ENCODE data around the gene EPB41L2.
A peak's percentile ranks its signal among the peaks of the same experiment; 100 is the strongest.
"Not testable (repeated sequence)": the region's sequence is repeated elsewhere in the genome, so short reads cannot be mapped to it uniquely, and the experiment has no call there.

Gene EPB41L2

DNA sequence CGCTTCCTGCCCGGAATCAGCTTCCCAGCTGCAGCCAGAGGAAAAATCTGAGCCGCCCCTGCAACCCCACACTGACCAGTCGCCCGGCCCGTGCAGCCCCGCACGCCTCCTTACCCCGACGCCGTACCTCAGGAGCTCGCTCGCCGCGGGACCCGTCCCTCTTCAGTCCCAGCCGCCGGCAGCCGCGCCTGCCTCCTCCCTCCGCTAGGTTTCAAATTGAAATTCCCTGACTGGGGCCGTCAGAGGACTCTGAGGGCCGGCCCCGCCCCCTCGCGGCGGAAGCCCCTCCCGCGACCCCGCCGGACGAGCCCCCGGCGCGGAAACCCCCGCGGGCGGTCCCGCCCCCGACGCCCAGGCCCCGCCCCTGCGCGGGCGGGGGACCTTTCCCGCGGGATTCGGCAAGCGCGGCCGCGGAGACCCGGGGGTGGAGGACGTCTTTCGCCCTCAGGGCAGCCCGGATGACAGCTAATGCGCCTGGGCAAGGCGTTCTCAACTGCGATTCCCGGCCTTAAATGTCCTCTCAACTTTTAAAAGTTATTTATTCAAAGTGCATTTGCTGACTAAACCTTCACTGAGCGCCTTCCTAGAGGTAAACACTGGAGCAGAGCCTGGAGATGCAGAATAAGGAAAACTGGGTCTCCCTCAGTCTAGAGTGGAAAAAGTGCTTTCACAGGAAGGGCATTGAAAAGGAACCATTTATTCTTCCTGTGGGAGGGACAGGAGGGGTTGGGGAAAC is at the start of gene EPB41L2:
Gene EPB41L2, minus strand, starts transcription at position 218 of the 736 bp plus-strand sequence. CDS start 106,760 bp downstream, outside the sequence.
- DNase-seq = peak; percentile 67

DNA sequence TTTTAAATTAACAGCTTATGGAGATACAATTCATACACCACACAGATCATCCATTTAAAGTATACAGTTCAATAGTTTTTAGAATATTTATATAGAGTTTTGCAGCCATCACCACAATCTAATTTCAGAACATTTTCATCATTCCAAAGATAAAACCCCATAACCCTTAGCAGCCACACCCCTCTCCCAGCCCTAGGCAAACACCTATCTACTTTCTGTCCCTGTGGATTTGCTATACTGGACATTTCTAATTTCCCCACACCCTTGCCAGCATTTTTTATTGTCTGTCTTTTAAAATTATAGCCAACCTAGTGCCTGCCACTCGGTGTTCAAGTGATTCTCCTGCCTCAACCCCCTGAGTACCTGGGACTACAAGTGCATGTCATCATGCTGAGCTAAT is 49.2 kb upstream of the EPB41L2 start:
- DNase-seq = no peak

DNA sequence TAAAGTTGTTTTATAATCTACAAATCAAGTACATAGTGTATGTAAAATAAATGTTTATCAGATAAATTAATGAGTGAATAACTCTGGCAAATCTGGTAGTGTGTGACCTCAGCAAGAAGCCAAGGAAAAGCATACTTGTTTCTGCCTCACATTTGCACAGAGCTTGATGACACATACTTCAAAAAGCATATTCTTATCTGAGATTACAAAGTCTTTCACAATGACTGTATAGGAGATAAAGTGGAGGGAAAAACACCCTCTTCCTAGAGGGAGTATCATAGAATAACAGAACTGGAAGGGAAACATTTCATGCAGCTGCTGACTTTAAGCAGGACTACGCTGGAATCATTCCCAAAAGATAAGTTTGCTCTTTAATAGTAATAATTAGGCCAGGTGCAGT is 44.1 kb upstream of the EPB41L2 start:
- no peak for DNase-seq

DNA sequence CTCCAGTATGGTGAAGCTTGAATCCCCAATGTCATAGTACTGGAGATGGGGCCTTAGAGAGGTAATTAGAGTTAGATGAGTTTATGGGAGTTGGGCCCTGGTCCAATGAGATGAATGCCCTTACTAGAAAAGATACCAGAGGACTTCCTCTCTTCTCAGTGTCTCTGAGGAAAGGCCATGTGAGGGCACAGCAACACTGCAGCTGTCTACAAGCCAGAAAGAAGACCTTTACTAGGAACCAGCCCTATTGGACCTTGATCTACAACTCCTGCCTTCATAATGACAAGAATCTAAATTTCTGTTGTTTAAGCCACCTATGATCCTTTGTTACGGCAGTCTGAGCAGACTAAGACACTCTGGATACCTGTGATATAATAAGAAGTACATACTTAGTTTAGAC is 40.9 kb upstream of the EPB41L2 start:
- no peak for DNase-seq

DNA sequence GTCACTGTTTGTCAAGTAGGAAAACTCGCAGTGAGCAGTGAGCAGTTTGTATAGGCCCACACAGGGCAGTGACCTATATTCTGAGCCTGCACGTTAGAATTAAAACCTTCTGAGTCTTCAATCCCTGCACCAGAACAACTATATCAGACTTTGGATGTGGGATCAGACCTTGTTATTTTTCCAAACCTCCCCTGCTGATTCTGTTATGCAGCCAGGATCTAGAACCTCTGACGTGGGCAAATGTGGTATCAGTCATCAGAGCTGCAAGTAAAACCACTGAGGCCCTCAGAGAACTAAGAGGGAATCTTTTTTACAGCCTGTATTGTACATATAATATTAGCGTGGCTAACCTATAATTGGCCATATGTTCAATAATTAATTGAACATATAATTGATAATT is 40.3 kb upstream of the EPB41L2 start:
- no peak for DNase-seq

DNA sequence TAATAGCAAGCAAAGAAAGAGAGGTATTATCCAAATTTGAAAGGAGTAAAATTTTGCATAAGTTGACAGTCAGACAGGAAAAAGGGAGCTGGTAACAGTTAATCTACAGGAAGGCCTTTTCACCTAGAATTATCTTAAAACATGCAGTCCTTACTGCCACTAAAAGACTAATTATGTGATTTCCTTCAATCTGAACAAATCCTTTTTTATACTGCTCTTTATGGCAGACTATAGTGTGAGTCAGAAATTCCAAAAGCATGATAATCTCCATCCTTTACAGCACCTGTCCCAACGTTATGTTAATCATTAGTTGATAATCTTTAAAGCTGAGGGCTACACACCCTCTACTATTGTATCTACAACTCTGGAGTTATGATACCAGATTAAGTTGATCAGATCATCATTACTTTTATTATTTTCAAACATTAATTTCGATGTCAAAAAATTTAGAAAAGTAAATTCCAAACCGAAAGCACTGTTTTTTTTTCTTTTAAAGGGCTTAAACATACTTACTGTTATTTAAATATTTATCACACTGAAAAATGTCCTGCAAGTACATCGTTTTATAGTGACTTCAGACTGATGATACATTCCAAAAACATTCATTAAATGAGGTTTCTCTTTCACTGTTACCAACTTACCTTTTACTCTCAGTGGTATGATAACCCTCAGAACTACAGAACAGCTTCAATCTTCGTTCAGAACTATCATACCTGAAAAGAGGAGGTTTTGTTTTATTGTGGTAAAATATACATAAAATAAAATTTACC is 39.1 kb upstream of the EPB41L2 start:
- no peak for DNase-seq

DNA sequence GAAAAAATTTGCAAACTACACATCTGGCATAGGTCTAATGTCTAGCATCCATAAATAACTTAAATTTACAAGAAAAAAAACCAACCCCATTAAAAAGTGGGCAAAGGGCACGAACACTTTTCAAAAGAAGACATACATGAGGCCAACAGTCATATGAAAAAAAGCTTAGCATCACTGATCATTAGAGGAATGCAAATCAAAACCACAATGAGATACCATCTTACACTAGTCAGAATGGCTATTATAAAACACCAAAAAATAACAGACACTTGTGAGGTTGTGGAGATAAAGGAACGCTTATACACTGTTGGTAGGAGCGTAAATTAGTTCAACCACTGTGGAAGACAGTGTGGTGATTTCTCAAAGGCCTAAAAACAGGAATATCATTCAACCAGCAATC is 33.7 kb upstream of the EPB41L2 start:
- DNase-seq = no peak

DNA sequence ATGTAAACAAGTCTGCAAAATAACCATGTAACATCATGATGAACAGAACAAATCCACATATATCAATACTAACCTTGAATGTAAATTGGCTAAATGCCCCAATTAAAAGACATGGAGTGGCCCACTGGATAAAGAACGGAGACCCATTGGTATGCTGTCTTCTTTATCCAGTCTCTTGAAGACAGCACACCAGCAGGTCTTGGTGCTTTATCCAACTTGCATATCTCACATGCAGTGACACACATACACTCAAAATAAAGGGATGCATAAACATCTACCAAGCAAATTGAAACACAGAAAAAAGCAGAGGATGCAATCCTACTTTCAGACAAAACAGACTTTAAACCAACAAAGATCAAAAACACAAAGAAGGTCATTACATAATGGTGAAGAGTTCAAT is 30.3 kb upstream of the EPB41L2 start:
- no peak for DNase-seq

DNA sequence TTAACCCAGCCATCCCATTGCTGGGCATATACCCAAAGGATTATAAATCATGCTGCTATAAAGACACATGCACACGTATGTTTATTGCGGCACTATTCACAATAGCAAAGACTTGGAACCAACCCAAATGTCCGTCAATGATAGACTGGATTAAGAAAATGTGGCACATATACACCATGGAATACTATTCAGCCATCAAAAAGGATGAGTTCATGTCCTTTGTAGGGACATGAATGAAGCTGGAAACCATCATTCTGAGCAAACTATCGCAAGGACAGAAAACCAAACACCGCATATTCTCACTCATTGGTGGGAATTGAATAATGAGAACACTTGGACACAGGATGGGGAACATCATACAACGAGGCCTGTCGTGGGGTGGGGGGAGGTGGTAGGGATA is 28.9 kb upstream of the EPB41L2 start:
- not testable (repeated sequence) for DNase-seq

DNA sequence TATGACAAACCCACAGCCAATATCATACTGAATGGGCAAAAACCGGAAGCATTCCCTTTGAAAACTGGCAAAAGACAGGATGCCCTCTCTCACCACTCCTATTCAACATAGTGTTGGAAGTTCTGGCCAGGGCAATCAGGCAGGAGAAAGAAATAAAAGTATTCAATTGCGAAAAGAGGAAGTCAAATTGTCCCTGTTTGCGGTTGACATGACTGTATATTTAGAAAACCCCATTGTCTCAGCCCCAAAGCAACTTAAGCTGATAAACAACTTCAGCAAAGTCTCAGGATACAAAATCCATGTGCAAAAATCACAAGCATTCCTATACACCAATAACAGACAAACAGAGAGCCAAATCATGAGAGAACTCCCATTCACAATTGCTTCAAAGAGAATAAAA is 27.3 kb upstream of the EPB41L2 start:
- DNase-seq = not testable (repeated sequence)

DNA sequence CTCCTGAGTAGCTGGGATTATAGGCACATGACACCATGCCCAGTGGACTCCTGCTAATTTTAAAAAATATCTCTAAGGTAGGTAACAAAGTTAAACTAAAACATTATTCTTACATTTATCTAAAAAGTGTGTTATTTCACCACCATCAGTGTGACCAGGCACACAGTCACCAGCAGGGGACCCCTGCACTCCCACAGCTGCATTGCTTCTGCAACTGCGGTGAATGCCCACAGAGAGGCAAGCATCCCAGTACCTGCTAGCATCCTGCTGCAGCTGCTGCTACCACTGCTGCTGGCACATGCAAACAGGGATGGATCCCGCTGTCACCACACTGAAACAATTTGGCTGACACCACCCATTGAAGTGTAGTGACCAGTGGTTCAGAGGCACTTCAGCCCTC is 21.9 kb upstream of the EPB41L2 start:
- no peak for DNase-seq

DNA sequence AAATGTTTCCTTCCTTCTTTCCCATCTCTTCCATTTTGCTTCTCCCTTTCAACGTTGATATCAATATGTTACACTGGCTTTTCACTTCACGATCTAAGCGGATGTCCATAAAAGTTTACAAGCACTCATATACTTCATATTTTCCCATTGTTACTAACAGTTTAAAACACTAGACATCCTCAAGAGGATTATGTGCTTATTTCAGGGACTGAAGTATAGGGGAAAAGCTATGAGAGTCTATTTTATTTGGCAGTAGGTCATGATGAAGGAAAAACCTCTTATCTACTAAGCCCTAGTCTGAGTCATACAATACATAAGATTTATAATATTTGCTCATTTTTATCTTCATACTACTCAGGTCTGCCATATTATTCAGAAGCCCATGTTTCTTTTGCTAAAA is 20.6 kb upstream of the EPB41L2 start:
- DNase-seq = no peak

DNA sequence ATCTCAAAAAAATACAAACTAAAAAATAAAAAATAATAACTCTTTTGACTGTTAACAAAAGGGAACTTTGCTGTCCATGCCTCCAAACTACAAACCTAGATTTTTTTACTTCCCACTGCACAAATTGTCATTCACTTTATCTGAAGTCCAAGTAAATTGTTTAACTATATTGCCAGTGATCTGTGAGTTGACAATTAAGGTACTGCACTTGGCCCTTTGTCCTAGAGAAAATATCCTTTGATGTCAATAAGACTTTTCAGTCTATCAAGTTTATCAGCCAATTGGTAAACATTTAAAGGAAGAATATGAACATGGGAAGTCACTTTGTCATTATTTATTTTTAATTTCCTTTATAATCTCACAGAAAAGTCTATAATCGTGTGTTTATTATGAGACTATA is 19.3 kb upstream of the EPB41L2 start:
- no peak for DNase-seq

DNA sequence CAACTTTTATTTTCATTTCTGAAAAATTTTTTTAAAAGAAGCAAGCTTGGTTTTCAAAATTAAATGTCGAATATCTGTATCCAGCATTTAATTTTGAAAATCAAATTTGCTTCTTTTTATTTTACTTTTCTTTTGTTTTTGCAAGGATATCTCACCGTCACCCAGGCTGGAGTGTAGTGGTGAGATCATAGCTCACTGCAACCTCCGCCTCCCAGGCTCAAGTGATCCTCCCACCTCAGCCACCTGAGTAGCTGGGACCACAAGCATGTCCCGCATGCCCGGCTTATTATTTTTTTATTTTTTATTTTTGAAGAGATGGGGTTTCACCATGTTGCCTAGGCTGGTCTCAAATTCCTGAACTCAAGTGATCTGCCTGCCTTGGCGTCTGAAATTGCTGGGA is 17.0 kb upstream of the EPB41L2 start:
- DNase-seq = no peak

DNA sequence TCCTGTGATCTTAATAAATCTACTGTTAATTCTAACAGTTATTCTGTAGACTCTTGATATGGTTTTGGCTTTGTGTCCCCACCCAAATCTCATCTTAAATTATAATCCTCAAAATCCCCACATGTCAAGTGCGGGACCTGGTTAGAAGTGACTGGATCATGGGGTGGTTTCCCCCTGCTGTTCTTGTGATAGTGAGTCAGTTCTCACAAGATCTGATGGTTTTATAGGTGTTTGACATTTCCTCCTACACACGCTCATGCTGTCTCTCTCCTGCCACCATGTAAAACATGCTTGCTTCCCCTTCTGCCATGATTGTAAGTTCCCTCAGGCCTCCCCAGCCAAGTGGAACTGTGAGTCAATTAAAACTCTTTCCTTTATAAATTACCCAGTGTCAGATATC is 10.5 kb upstream of the EPB41L2 start:
- DNase-seq = no peak

DNA sequence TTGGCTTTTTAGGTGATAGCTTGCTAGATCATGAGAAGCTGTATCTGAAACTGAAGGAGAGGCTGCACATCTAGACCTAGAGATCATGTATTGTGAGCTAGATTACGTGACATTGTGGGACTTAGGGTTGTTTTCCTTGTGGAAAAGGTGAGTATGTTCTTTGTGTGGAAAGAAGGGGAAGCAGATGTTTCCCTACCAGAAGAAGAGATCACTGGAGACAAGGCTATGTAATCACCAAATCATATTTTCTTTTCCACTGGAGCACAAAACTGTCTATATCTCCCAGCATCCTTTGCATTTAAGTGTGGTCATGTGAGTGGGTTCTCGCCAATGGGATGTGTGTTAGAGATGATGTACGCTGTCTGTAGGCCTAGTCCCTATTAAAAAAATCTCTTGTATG is 7.0 kb upstream of the EPB41L2 start:
- no peak for DNase-seq

DNA sequence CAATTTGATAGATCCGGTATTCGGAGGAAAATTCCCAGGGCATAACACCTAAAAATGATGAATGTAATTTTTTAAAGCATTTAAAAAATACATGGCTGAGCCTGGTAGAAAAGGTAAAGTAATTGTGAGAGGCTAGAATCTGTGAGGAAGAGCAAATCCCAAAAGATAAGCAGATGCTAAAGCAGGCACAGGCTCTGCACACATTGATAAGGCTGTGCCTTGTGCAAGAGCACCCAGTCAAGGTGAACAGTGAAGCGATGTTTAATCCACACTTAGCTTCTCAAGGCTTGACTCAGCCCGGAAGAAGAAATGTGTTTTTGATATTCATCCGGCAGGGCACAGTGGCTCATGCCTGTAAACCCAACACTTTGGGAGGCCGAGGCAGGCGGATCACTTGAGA is 5.1 kb upstream of the EPB41L2 start:
- no peak for DNase-seq

DNA sequence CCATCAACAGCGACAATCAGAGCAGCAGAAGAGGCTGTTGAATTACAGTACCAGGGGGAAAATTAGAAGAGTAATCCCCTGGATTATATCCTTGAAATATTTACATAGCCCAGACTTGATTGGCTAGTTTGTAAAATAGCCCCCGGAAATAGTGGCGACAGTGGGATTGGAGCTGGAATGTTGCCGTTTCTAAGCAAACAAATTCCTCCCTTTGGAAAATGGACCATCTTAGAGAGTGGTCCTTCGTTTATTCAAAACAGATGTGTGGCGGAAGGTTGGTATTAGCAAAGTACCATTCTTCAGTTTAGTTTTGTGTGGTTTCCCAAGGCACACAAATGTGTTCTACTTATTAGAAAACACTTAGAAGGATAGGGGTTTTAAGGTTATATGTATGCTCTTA is 4.5 kb upstream of the EPB41L2 start:
- DNase-seq = no peak

DNA sequence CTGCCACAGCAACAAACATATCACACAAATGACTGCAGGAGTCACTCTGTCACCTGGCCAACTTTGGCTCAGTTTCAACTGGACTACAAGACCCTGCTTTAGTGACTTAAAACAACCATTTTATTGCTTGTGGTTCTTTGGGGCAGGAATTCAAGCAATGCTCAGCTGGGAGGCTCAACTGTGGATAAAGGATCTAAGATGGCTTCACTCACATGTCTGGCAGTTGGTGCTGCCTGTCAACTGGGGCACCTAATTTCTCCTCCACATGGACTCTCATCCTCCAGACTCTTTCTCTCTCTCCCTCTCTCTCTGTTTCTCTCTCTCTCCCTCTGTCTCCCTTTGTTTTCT is 2.8 kb upstream of the EPB41L2 start:
- no peak for DNase-seq

DNA sequence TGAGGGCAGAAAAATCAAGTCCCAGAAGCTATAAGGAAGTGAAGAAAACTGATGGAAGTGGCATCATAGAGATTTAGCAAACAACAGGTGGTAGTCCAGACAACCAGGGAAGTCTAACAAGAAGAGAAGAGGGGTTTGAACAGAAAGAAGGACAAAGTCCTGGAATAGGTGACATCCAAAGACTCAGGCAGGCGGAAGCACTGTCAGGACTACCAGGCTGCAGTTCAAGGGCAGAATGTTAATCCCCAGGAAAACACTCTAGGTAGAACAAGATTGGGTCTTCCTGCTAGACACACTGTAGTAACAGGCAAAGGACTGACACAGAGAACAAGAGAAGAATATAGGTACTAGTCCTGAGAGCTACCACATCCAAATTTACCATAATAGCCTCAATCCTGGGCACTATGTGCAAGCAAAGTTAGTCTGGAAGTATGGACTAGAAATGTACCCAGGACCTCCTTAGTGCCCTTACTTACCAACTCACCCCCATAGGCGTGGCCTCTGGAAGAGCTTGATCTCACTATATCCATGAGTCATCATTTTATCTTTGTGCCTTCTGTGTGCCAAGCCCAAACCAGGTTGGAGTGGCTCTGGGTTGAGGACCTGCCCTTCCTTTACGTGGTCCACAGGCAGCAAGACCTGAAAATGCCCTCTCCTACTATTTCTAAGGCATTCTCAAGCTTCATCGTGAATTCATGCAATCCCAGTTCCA is 2.2 kb upstream of the EPB41L2 start:
- no peak for DNase-seq

DNA sequence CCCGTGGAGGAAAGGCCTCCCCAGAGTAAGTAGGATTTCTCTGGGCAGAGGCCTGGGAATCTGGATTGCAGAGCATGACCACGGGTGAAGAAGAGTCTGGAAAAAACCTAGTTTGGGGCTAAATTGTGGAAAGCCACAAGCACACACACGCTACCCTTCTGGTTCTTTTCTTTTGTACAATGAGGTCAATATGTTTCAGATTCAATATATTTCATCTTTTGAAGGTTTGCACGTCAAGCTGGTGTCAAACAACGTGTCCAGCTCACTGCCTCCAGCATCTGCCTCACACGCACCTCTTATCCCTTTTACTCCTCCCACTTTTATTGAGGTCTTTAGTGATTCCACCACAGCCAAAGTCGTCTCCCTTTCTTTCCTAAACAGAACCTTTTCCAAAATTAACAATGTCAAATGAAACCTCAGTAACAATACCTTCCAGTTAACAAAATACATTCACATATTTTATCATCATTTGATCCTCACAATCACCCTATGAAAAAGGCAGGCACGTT is 773 bp upstream of the EPB41L2 start:
- DNase-seq = no peak

DNA sequence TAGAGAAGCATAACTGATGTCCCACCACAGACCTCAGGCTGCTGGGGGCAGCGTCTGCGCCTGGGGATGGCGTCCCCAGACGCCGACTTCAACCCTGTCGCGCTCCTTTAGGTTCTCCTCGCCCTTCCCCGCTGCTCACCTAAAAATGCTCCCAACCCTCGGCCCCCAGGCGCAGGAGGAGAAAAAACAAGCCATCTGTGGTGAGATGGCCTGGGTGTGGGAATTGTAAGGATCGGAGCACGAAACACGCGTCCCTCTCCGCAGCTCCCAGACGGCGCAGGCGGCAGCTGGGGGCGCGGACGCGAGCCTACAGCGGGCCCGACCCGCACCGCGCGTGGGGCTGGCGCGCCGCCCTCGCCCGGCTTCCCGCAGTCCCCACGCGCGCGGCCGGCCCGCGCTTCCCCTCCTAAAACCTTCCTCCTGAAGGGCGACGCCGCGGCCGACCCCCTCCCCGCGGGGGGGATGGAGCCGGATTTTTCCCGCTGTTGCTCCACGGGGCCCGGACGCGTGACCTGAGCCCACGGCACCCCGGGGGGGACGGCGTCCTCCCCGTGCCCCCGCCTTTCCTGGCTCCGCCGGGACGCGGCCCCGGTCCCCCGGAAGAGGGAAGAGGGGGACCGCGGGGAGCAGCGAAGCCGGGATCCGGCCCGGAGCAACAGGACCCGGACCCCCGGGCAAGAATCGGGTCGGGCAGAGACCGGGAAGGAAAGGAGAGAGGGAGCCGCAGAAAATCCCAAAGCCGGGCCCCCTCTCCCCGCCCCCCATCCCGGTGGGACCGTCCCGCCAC is 611 bp downstream of the EPB41L2 start:
- DNase-seq = no peak

DNA sequence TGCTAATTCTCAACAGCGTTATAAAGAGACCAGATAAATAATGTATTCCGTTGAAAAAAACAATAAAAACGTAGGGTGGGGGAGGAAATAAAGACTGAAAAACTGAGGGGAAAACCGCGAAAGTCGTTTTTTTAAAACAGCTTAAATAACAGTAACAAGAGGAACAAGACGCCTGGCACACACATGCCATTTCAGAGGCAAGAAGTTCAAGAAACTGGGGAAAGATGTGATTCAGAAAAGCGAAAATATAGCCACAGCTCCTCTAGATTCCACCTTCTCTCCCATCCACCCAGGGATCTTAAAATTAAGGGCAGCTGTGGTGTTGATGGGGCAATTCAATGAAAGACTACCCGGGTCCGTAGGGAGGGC is 1.3 kb downstream of the EPB41L2 start:
- DNase-seq = no peak
